ENCODE data around the gene DLG2.

The DLG2 gene

GRCh38 chr11:85313741-85314140, 313.4 kb downstream of the DLG2 start:
- no peak for DNase-seq (ENCODE audit: extremely low read depth, low read depth)
- TF ChIP-seq CTCF (IDR thresholded peaks at IDR 0.05; ENCODE audit: low read depth, low read length): no peak

GRCh38 chr11:85310479-85310878, 316.7 kb downstream of the DLG2 start:
- DNase-seq (ENCODE audit: extremely low read depth, low read depth): no peak
- TF ChIP-seq CTCF (IDR thresholded peaks at IDR 0.05; ENCODE audit: low read depth, low read length): no peak

GRCh38 chr11:85307366-85307765, 319.8 kb downstream of the DLG2 start:
- no peak for DNase-seq (ENCODE audit: extremely low read depth, low read depth)
- TF ChIP-seq CTCF (IDR thresholded peaks at IDR 0.05; ENCODE audit: low read depth, low read length): no peak

- TF ChIP-seq CTCF (IDR thresholded peaks at IDR 0.05; ENCODE audit: low read depth, low read length): no peak
- DNase-seq (ENCODE audit: extremely low read depth, low read depth): no peak
Observed at GRCh38 chr11:85301895-85302678, 325.1 kb downstream of the DLG2 start.

- DNase-seq (ENCODE audit: extremely low read depth, low read depth): no peak
- TF ChIP-seq CTCF (IDR thresholded peaks at IDR 0.05; ENCODE audit: low read depth, low read length): no peak
Observed at GRCh38 chr11:85299258-85299942, 327.7 kb downstream of the DLG2 start.

GRCh38 chr11:85295694-85296271, 331.4 kb downstream of the DLG2 start:
- no peak for DNase-seq (ENCODE audit: extremely low read depth, low read depth)
- no peak for TF ChIP-seq CTCF (IDR thresholded peaks at IDR 0.05; ENCODE audit: low read depth, low read length)

GRCh38 chr11:85281550-85281949, 345.6 kb downstream of the DLG2 start:
- no peak for DNase-seq (ENCODE audit: extremely low read depth, low read depth)
- no peak for TF ChIP-seq CTCF (IDR thresholded peaks at IDR 0.05; ENCODE audit: low read depth, low read length)
